GM19035 (cell line): ENCODE measurements around the gene SMIM24.
"Not testable (repeated sequence)": the region's sequence is repeated elsewhere in the genome, so short reads cannot be mapped to it uniquely, and the experiment has no call there.

Source experiments
- ATAC-seq: cut with Tn5 transposase; IDR thresholded peaks from one replicate; pipeline ENCODE4 v1.9.1; 2021; ENCODE audit not compliant: unreplicated experiment

SMIM24 gene

GRCh38 chr19:3515891-3516422 lies 35.6 kb upstream of the SMIM24 start:
- no peak for ATAC-seq

- no peak for ATAC-seq
Measured at GRCh38 chr19:3514930-3515329, 34.6 kb upstream of the SMIM24 start.

- ATAC-seq, result no peak
Measured at GRCh38 chr19:3513229-3514140, 33.2 kb upstream of the SMIM24 start.

GRCh38 chr19:3512562-3513228 lies 32.4 kb upstream of the SMIM24 start:
- ATAC-seq, result no peak

- no peak for ATAC-seq
Measured at GRCh38 chr19:3511506-3512251, 31.4 kb upstream of the SMIM24 start.

- no peak for ATAC-seq
Measured at GRCh38 chr19:3510727-3511126, 30.4 kb upstream of the SMIM24 start.

GRCh38 chr19:3509566-3509989 lies 29.3 kb upstream of the SMIM24 start:
- ATAC-seq, result no peak

GRCh38 chr19:3508771-3509535 lies 28.6 kb upstream of the SMIM24 start:
- no peak for ATAC-seq

- ATAC-seq, result not testable (repeated sequence)
Measured at GRCh38 chr19:3508121-3508661, 27.9 kb upstream of the SMIM24 start.

GRCh38 chr19:3507371-3508120 lies 27.2 kb upstream of the SMIM24 start:
- no peak for ATAC-seq

- no peak for ATAC-seq
Measured at GRCh38 chr19:3506384-3507340, 26.3 kb upstream of the SMIM24 start.

GRCh38 chr19:3505598-3506383 lies 25.5 kb upstream of the SMIM24 start, which contains the start of gene FZR1:
Gene FZR1 (plus strand): TSS chr19:3506311. CDS start chr19:3522990, 16,679 bp downstream.
- ATAC-seq, result peak; percentile 88

GRCh38 chr19:3504735-3505134 lies 24.4 kb upstream of the SMIM24 start:
- no peak for ATAC-seq

GRCh38 chr19:3503036-3503572 lies 22.8 kb upstream of the SMIM24 start:
- ATAC-seq, result no peak

- no peak for ATAC-seq
Measured at GRCh38 chr19:3501780-3502179, 21.5 kb upstream of the SMIM24 start.

- ATAC-seq, result peak; percentile 85
Measured at GRCh38 chr19:3500429-3501101, 20.2 kb upstream of the SMIM24 start, which contains the start of gene DOHH. Gene DOHH (minus strand): TSS chr19:3500674. CDS start chr19:3496814, 3,860 bp downstream.
